Measurements from ENCODE around the gene KRT34. TPM values are rescaled to one million over a fixed set of nuclear protein-coding genes. Genes with fewer than 3 reads are reported as not detected.

The KRT34 gene
- total RNA-seq, 1 donor from 2014 or later, result not detected

DNA sequence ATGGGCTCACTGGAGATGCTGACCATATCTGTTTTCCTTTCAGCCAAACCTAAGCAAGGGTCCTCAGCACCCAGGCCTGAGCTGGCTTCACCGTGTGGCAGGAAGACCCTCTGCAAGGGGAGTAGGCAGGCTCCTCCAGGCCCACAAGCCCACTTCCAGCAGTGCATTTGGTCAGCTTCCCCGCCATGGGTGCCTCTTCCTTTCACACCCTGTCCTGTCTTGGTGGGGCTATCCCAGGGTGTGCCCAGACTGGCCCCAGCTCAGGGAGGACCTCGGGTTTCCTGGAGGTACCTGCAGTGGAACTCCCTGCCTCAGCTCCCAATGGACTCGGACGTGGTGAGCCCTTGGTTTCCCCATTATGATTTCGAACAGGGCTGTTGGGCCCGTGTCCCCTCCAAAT is 53.9 kb downstream of the KRT34 start:
- Mint-ChIP-seq H3K27ac (no peak overlapping the region), H3K9me3 (no peaks in the 10 kb centered on the region), H3K27me3 (no peaks in the 10 kb centered on the region), H3K4me3 (no peak overlapping the region), H3K4me1 (ENCODE audit: unreplicated experiment) (no peaks in the 10 kb centered on the region), H3K36me3 (no peaks in the 10 kb centered on the region)
- no peak for DNase-seq (ENCODE audit: extremely low spot score, unreplicated experiment)
- TF ChIP-seq, protein P1, sequence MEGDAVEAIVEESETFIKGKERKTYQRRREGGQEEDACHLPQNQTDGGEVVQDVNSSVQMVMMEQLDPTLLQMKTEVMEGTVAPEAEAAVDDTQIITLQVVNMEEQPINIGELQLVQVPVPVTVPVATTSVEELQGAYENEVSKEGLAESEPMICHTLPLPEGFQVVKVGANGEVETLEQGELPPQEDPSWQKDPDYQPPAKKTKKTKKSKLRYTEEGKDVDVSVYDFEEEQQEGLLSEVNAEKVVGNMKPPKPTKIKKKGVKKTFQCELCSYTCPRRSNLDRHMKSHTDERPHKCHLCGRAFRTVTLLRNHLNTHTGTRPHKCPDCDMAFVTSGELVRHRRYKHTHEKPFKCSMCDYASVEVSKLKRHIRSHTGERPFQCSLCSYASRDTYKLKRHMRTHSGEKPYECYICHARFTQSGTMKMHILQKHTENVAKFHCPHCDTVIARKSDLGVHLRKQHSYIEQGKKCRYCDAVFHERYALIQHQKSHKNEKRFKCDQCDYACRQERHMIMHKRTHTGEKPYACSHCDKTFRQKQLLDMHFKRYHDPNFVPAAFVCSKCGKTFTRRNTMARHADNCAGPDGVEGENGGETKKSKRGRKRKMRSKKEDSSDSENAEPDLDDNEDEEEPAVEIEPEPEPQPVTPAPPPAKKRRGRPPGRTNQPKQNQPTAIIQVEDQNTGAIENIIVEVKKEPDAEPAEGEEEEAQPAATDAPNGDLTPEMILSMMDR (conservative IDR thresholded peaks at IDR 0.05), result no peak

Other genes starting within 250 kb of the KRT34 start
- gene KRTAP4-6, start 241.8 kb downstream of the KRT34 start, total RNA-seq (ENCODE audit: low replicate concordance), result not detected in 2 replicates
- gene KRTAP4-5, start 232.5 kb downstream of the KRT34 start, total RNA-seq (ENCODE audit: low replicate concordance), result not detected in 2 replicates
- not detected in 2 replicates for gene KRTAP4-4, start 221.6 kb downstream of the KRT34 start, total RNA-seq (ENCODE audit: low replicate concordance)
- not detected in 2 replicates for gene KRTAP4-3, start 214.1 kb downstream of the KRT34 start, total RNA-seq (ENCODE audit: low replicate concordance)
- gene KRTAP4-2, start 204.1 kb downstream of the KRT34 start, total RNA-seq (ENCODE audit: low replicate concordance), result not detected in 2 replicates
- gene KRTAP4-1, start 197.4 kb downstream of the KRT34 start, total RNA-seq (ENCODE audit: low replicate concordance), result not detected in 2 replicates
- not detected in 2 replicates for gene KRTAP9-1, start 192.4 kb downstream of the KRT34 start, total RNA-seq (ENCODE audit: low replicate concordance)
- gene KRTAP9-2, start 155.7 kb downstream of the KRT34 start, total RNA-seq (ENCODE audit: low replicate concordance), result not detected in 2 replicates
- not detected in 2 replicates for gene KRTAP9-3, start 149.9 kb downstream of the KRT34 start, total RNA-seq (ENCODE audit: low replicate concordance)
- not detected in 2 replicates for gene KRTAP9-8, start 144.3 kb downstream of the KRT34 start, total RNA-seq (ENCODE audit: low replicate concordance)
- gene KRTAP9-4, start 132.6 kb downstream of the KRT34 start, total RNA-seq (ENCODE audit: low replicate concordance), result not detected in 2 replicates
- not detected in 2 replicates for gene KRTAP9-9, start 126.9 kb downstream of the KRT34 start, total RNA-seq (ENCODE audit: low replicate concordance)
- gene KRTAP9-6, start 116.9 kb downstream of the KRT34 start, total RNA-seq (ENCODE audit: low replicate concordance), result not detected in 2 replicates
- gene KRTAP9-7, start 106.6 kb downstream of the KRT34 start, total RNA-seq (ENCODE audit: low replicate concordance), result not detected in 2 replicates
- not detected in 2 replicates for gene KRTAP29-1, start 79.5 kb downstream of the KRT34 start, total RNA-seq (ENCODE audit: low replicate concordance)
- gene KRTAP16-1, start 73.0 kb downstream of the KRT34 start, total RNA-seq (ENCODE audit: low replicate concordance), result not detected in 2 replicates
- gene KRTAP17-1, start 66.6 kb downstream of the KRT34 start, total RNA-seq (ENCODE audit: low replicate concordance), result not detected in 2 replicates
- 0.24 and 1.9 TPM in 2 replicates for gene KRT33A, start 31.5 kb downstream of the KRT34 start, total RNA-seq (ENCODE audit: low replicate concordance)
- not detected in 2 replicates for gene KRT33B, start 12.5 kb downstream of the KRT34 start, total RNA-seq (ENCODE audit: low replicate concordance)
- gene KRT31, start 15.3 kb upstream of the KRT34 start, total RNA-seq (ENCODE audit: low replicate concordance), result 0.79 TPM in 1 of 2 replicates, not detected in the other
- not detected in 2 replicates for gene KRT37, start 42.3 kb upstream of the KRT34 start, total RNA-seq (ENCODE audit: low replicate concordance)
- not detected in 2 replicates for gene KRT38, start 58.7 kb upstream of the KRT34 start, total RNA-seq (ENCODE audit: low replicate concordance)
- gene KRT32, start 85.1 kb upstream of the KRT34 start, total RNA-seq (ENCODE audit: low replicate concordance), result 0.17 and 0.83 TPM in 2 replicates
- gene KRT35, start 98.8 kb upstream of the KRT34 start, total RNA-seq (ENCODE audit: low replicate concordance), result not detected in 2 replicates
- 0.17 and 0.83 TPM in 2 replicates for gene KRT36, start 107.6 kb upstream of the KRT34 start, total RNA-seq (ENCODE audit: low replicate concordance)
- 869 and 1,618 TPM in 2 replicates for gene KRT13, start 123.3 kb upstream of the KRT34 start, total RNA-seq (ENCODE audit: low replicate concordance)
- 208 and 840 TPM in 2 replicates for gene KRT15, start 136.6 kb upstream of the KRT34 start, total RNA-seq (ENCODE audit: low replicate concordance)
- 750 and 2,036 TPM in 2 replicates for gene KRT19, start 146.0 kb upstream of the KRT34 start, total RNA-seq (ENCODE audit: low replicate concordance)
- gene KRT9, start 189.8 kb upstream of the KRT34 start, total RNA-seq (ENCODE audit: low replicate concordance), result 0.85 and 7.4 TPM in 2 replicates
- gene KRT14, start 204.6 kb upstream of the KRT34 start, total RNA-seq (ENCODE audit: low replicate concordance), result 0.19 and 0.64 TPM in 2 replicates
- 1.5 and 9.2 TPM in 2 replicates for gene KRT16, start 230.5 kb upstream of the KRT34 start, total RNA-seq (ENCODE audit: low replicate concordance)
- 512 and 3,327 TPM in 2 replicates for gene KRT17, start 242.3 kb upstream of the KRT34 start, total RNA-seq (ENCODE audit: low replicate concordance)